Vagina (tissue), 2 donors: ENCODE measurements around the gene DENND4A. TPM values are rescaled to one million over a fixed set of nuclear protein-coding genes. Genes with fewer than 3 reads are reported as not detected.

ENCODE experiments used
- DNase-seq, 2 donors: peaks; one replicate each; pipeline ENCODE4 v3.0.0-alpha.2; 2017; ENCODE audit errors: extremely low spot score in 2 of 2
- H3K27ac ChIP-seq: fragments of 200-600 bp; sonication (generic); one replicate; pipeline ENCODE4 v1.5.1; 2019
- H3K27me3 ChIP-seq: fragments of 200-600 bp; sonication (generic); one replicate; pipeline ENCODE4 v1.5.1; 2019
- H3K36me3 ChIP-seq, 2 donors: fragments of 200-600 bp; sonication (generic); one replicate each; pipeline ENCODE4 v1.5.1; 2017 to 2019
- H3K4me1 ChIP-seq: fragments of 200-600 bp; sonication (generic); one replicate; pipeline ENCODE4 v1.5.1; 2019
- H3K4me3 ChIP-seq, 2 donors: fragments of 200-600 bp; sonication (generic); 1 replicate in 1 of 2; 2 replicates in 1 of 2; pipeline ENCODE4 v1.5.1; 2016 to 2019
- H3K9me3 ChIP-seq: fragments of 200-600 bp; sonication (generic); one replicate; pipeline ENCODE4 v1.5.1; 2019
- CTCF ChIP-seq, 3 experiments: fragments of 450-650 bp in 2 of 3; fragments of 200-600 bp in 1 of 3; sonication (generic) in 1 of 3; IDR thresholded peaks; one replicate each; pipeline ENCODE4 v1.5.1; 2017 to 2019; ENCODE audit warnings: antibody characterized with exemption in 3 of 3, mild to moderate bottlenecking in 2 of 3, moderate library complexity in 2 of 3
- POLR2A ChIP-seq, 2 donors: fragments of 450-650 bp; IDR thresholded peaks; one replicate each; pipeline ENCODE4 v1.6.1; 2017; ENCODE audit warnings: antibody characterized with exemption in 2 of 2, mild to moderate bottlenecking in 2 of 2, moderate library complexity in 2 of 2
- POLR2AphosphoS5 ChIP-seq, 2 donors: sonication (generic); formaldehyde crosslinking; IDR thresholded peaks; one replicate each; pipeline ENCODE4 v1.9.0; 2017; ENCODE audit warnings: antibody characterized with exemption in 2 of 2, mild to moderate bottlenecking in 2 of 2, low read depth in 1 of 2; ENCODE audit not compliant: insufficient read depth in 1 of 2
- intact Hi-C: fragments of 100-400 bp; cut with DNase I; formaldehyde crosslinking; loops from one replicate; pipeline ENCODE4 v1.15.1; 2023
- total RNA-seq: library from RNA; depleted of rRNA; stranded (reverse); fragments of >200 nt; gene quantifications from one replicate; pipeline ENCODE4 v1.2.3, GENCODE V29; 2016

DENND4A gene
- total RNA-seq, 1 donor from 2014 or later: 28.7 TPM

- Histone ChIP-seq H3K9me3 (no peaks in the 10 kb centered on the region), H3K4me3 (no peak overlapping the region), H3K27me3 (no peaks in the 10 kb centered on the region), H3K4me1 (no peaks in the 10 kb centered on the region), H3K27ac (no peak overlapping the region), H3K36me3 (no peaks in the 10 kb centered on the region)
- intact Hi-C loops: no loop called here
- DNase-seq: no peak
- TF ChIP-seq POLR2A (IDR thresholded peaks at IDR 0.05): no peak
- TF ChIP-seq POLR2AphosphoS5 (IDR thresholded peaks at IDR 0.05; ENCODE audit: insufficient read depth in 1 of 2, low read depth in 1 of 2): no peak
- TF ChIP-seq CTCF (IDR thresholded peaks at IDR 0.05): no peak
Measured at GRCh38 chr15:65626856-65627255, 165.2 kb downstream of the DENND4A start.

- no peaks in the 10 kb centered on the region for H3K4me1 ChIP-seq
- H3K27ac ChIP-seq: no peak overlapping the region
- TF ChIP-seq POLR2AphosphoS5 (IDR thresholded peaks at IDR 0.05; ENCODE audit: insufficient read depth in 1 of 2, low read depth in 1 of 2): no peak
- no peak for TF ChIP-seq CTCF (IDR thresholded peaks at IDR 0.05)
- TF ChIP-seq POLR2A (IDR thresholded peaks at IDR 0.05): no peak
- H3K27me3 ChIP-seq: no peaks in the 10 kb centered on the region
- H3K4me3 ChIP-seq: no peak overlapping the region
- H3K9me3 ChIP-seq: no peaks in the 10 kb centered on the region
- no peaks in the 10 kb centered on the region for H3K36me3 ChIP-seq
- intact Hi-C loops: no loop called here
- DNase-seq: no peak
Measured at GRCh38 chr15:65623103-65623502, 169.0 kb downstream of the DENND4A start.

GRCh38 chr15:65621638-65622037 lies 170.5 kb downstream of the DENND4A start, which contains the start of gene SLC24A1:
TSS of gene SLC24A1 (plus strand) at chr15:65621938. CDS start at chr15:65624081, 2,143 bp downstream.
- intact Hi-C loops: no loop called here
- Histone ChIP-seq H3K27me3 (no peaks in the 10 kb centered on the region), H3K4me3 (no peak within 1 kb of the TSS)

GRCh38 chr15:65620833-65621232 lies 171.3 kb downstream of the DENND4A start:
- no peak overlapping the region for H3K4me3 ChIP-seq
- no peak for DNase-seq
- no peaks in the 10 kb centered on the region for H3K9me3 ChIP-seq
- no peaks in the 10 kb centered on the region for H3K4me1 ChIP-seq
- no peak overlapping the region for H3K27ac ChIP-seq
- no peaks in the 10 kb centered on the region for H3K36me3 ChIP-seq
- H3K27me3 ChIP-seq: no peaks in the 10 kb centered on the region
- intact Hi-C loops: no loop called here
- no peak for TF ChIP-seq POLR2AphosphoS5 (IDR thresholded peaks at IDR 0.05; ENCODE audit: insufficient read depth in 1 of 2, low read depth in 1 of 2)
- TF ChIP-seq POLR2A (IDR thresholded peaks at IDR 0.05): no peak
- no peak for TF ChIP-seq CTCF (IDR thresholded peaks at IDR 0.05)

More at GRCh38 chr15:65621638-65622037, 170.5 kb downstream of the DENND4A start, which contains the start of gene SLC24A1:
- Histone ChIP-seq H3K36me3 (no peaks in the 10 kb centered on the region), H3K4me1 (no peaks in the 10 kb centered on the region), H3K27ac (no peak within 1 kb of the TSS), H3K9me3 (no peaks in the 10 kb centered on the region)
- no peak for DNase-seq
- TF ChIP-seq POLR2A (IDR thresholded peaks at IDR 0.05) (no peak), CTCF (IDR thresholded peaks at IDR 0.05) (no peak), POLR2AphosphoS5 (IDR thresholded peaks at IDR 0.05; ENCODE audit: insufficient read depth in 1 of 2, low read depth in 1 of 2) (no peak)

- no peaks in the 10 kb centered on the region for H3K9me3 ChIP-seq
- H3K4me3 ChIP-seq: no peak overlapping the region
- no peaks in the 10 kb centered on the region for H3K36me3 ChIP-seq
- DNase-seq: no peak
- H3K4me1 ChIP-seq: no peaks in the 10 kb centered on the region
- no peaks in the 10 kb centered on the region for H3K27me3 ChIP-seq
- H3K27ac ChIP-seq: no peak overlapping the region
- intact Hi-C loops: no loop called here
- TF ChIP-seq CTCF (IDR thresholded peaks at IDR 0.05) (no peak), POLR2AphosphoS5 (IDR thresholded peaks at IDR 0.05; ENCODE audit: insufficient read depth in 1 of 2, low read depth in 1 of 2) (no peak), POLR2A (IDR thresholded peaks at IDR 0.05) (no peak)
Measured at GRCh38 chr15:65619626-65620290, 172.3 kb downstream of the DENND4A start.
